Astrocyte (in vitro differentiated cells and primary cell): ENCODE data around the gene FOXL1. TPM values are rescaled to one million over a fixed set of nuclear protein-coding genes. Genes with fewer than 3 reads are reported as not detected.

Source experiments
- DNase-seq: peaks from one replicate; pipeline ENCODE4 v3.0.0-alpha.2; 2010; ENCODE audit warnings: low read depth
- FAIRE-seq: peaks from 2 replicates; lab custom pipeline; 2011; peaks lifted over from hg19 to GRCh38; lab: Jason Lieb, UNC
- H2AFZ ChIP-seq: 2 replicates; pipeline ENCODE4 v1.6.0; 2012; ENCODE audit warnings: low read depth, low read length, inconsistent platforms
- H3K27ac ChIP-seq: 2 replicates; pipeline ENCODE4 v1.5.1; 2011; ENCODE audit warnings: low read depth, low read length, inconsistent platforms
- H3K27me3 ChIP-seq: 2 replicates; pipeline ENCODE4 v1.6.0; 2011; ENCODE audit warnings: low read length, inconsistent platforms; ENCODE audit not compliant: insufficient read depth
- H3K36me3 ChIP-seq: 2 replicates; pipeline ENCODE4 v1.5.1; 2011; ENCODE audit warnings: low read length, inconsistent platforms; ENCODE audit not compliant: insufficient read depth
- H3K4me1 ChIP-seq: 2 replicates; pipeline ENCODE4 v1.5.1; 2011; ENCODE audit warnings: low read length, inconsistent platforms; ENCODE audit not compliant: insufficient read depth
- H3K4me2 ChIP-seq: 2 replicates; pipeline ENCODE4 v1.6.0; 2012; ENCODE audit warnings: low read length, inconsistent platforms
- H3K4me3 ChIP-seq: 2 replicates; pipeline ENCODE4 v1.5.1; 2011; ENCODE audit warnings: low read depth, mild to moderate bottlenecking, low read length, inconsistent platforms; ENCODE audit not compliant: insufficient read depth
- H3K79me2 ChIP-seq: 2 replicates; pipeline ENCODE4 v1.6.0; 2012; ENCODE audit warnings: mild to moderate bottlenecking, low read length, inconsistent platforms; ENCODE audit not compliant: insufficient read depth
- H3K9ac ChIP-seq: 2 replicates; pipeline ENCODE4 v1.6.0; 2012; ENCODE audit warnings: mild to moderate bottlenecking, low read length, inconsistent platforms
- H3K9me3 ChIP-seq: 2 replicates; pipeline ENCODE4 v1.5.1; 2012; ENCODE audit warnings: low read depth, mild to moderate bottlenecking, low read length, inconsistent platforms; ENCODE audit not compliant: insufficient read depth
- H4K20me1 ChIP-seq: 2 replicates; pipeline ENCODE4 v1.6.0; 2012; ENCODE audit warnings: low read length, inconsistent platforms; ENCODE audit not compliant: insufficient read depth
- H3K27ac Mint-ChIP-seq: one replicate; pipeline ENCODE4 v1.8.0; 2021; ENCODE audit warnings: mild to moderate bottlenecking, mixed read lengths; ENCODE audit not compliant: unreplicated experiment
- H3K27me3 Mint-ChIP-seq: one replicate; pipeline ENCODE4 v1.8.0; 2021; ENCODE audit warnings: low read depth, mixed read lengths; ENCODE audit not compliant: unreplicated experiment
- H3K36me3 Mint-ChIP-seq: one replicate; pipeline ENCODE4 v1.8.0; 2021; ENCODE audit warnings: low read depth, mixed read lengths; ENCODE audit not compliant: unreplicated experiment
- H3K4me1 Mint-ChIP-seq: one replicate; pipeline ENCODE4 v1.8.0; 2021; ENCODE audit warnings: low read depth, mixed read lengths; ENCODE audit not compliant: unreplicated experiment
- H3K4me3 Mint-ChIP-seq: one replicate; pipeline ENCODE4 v1.8.0; 2021; ENCODE audit warnings: mild to moderate bottlenecking, moderate library complexity, mixed read lengths; ENCODE audit not compliant: unreplicated experiment
- H3K9me3 Mint-ChIP-seq: one replicate; pipeline ENCODE4 v1.8.0; 2021; ENCODE audit warnings: mild to moderate bottlenecking, mixed read lengths; ENCODE audit not compliant: unreplicated experiment
- EZH2 ChIP-seq: IDR thresholded peaks from 2 replicates; pipeline ENCODE4 v1.6.1; 2012; ENCODE audit warnings: mild to moderate bottlenecking, low read length, inconsistent platforms; ENCODE audit not compliant: insufficient read depth
- total RNA-seq: library from RNA; stranded (reverse); gene quantifications from 2 replicates; pipeline ENCODE4 v1.2.1, GENCODE V29; 2021
- TF ChIP-seq, protein P1 (sequence below): IDR thresholded peaks from 2 replicates; pipeline ENCODE4 v1.5.1; 2011; ENCODE audit warnings: low read depth, mild to moderate bottlenecking, inconsistent platforms, low read length, moderate library complexity; ENCODE audit not compliant: insufficient read depth

Gene FOXL1
- total RNA-seq, 1 donor from 2014 or later, result 6.1 TPM

DNA sequence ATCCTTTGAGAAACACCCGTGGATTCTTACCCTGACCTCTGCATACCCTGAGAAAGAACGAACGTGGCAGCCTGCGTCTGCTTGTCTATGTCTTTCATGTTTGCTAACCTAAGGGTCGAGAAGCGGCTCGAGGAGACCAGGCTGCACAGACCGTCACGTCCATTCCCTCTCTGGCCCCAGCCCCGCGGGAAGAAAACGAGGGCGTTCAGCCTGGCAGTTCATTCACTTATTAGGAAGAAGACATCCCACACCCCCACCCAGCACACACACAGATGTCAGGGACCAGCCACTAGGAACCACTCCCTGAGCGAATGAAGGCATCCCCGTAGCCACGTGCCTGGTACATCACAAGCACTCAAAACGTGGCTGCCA is 22.7 kb upstream of the FOXL1 start:
- H3K36me3 ChIP-seq, result no peaks in the 10 kb centered on the region
- FAIRE-seq (no peak), DNase-seq (no peak)
- peak overlapping the region; percentile 97 for H2AFZ ChIP-seq
- H3K4me3 Mint-ChIP-seq, result peak overlapping the region; percentile 95
- no peaks in the 10 kb centered on the region for H3K27me3 ChIP-seq
- peak overlapping the region; percentile 98 for H3K9ac ChIP-seq
- no peak for TF ChIP-seq EZH2
- TF ChIP-seq, protein P1, sequence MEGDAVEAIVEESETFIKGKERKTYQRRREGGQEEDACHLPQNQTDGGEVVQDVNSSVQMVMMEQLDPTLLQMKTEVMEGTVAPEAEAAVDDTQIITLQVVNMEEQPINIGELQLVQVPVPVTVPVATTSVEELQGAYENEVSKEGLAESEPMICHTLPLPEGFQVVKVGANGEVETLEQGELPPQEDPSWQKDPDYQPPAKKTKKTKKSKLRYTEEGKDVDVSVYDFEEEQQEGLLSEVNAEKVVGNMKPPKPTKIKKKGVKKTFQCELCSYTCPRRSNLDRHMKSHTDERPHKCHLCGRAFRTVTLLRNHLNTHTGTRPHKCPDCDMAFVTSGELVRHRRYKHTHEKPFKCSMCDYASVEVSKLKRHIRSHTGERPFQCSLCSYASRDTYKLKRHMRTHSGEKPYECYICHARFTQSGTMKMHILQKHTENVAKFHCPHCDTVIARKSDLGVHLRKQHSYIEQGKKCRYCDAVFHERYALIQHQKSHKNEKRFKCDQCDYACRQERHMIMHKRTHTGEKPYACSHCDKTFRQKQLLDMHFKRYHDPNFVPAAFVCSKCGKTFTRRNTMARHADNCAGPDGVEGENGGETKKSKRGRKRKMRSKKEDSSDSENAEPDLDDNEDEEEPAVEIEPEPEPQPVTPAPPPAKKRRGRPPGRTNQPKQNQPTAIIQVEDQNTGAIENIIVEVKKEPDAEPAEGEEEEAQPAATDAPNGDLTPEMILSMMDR, result no peak
- peaks cover 12% of the 10 kb centered on the region for H3K4me1 ChIP-seq
- H3K4me3 ChIP-seq, result peak overlapping the region; percentile 93
- H3K9me3 Mint-ChIP-seq, result no peaks in the 10 kb centered on the region
- H3K27ac ChIP-seq, result peak overlapping the region; percentile 89
- H3K27me3 Mint-ChIP-seq, result peaks cover 11% of the 10 kb centered on the region
- no peaks in the 10 kb centered on the region for H4K20me1 ChIP-seq
- H3K4me2 ChIP-seq, result peak overlapping the region; percentile 91
- no peaks in the 10 kb centered on the region for H3K9me3 ChIP-seq
- no peaks in the 10 kb centered on the region for H3K4me1 Mint-ChIP-seq
- H3K79me2 ChIP-seq, result peaks cover 21% of the 10 kb centered on the region
- H3K27ac Mint-ChIP-seq, result peak overlapping the region; percentile 93
- no peaks in the 10 kb centered on the region for H3K36me3 Mint-ChIP-seq

DNA sequence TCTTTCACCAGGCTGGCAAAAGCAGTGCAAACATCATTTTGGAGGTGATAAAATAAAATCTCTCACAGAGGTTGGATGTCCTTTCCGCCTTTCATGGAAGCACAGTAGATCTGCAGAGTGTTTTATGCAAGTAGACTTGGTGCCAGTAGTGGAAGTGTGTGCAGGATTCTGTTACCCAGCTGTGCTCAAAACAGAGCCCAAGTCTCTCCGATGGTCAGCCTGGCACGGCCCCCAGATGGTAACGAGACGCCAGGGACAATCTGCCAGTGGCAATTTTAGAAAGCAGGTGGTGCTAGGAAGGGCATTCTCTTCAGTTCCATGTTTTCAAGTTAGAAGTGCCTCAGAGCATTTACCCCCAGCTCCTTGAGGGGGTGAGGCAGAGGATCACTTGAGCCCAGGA is 21.8 kb upstream of the FOXL1 start:
- no peaks in the 10 kb centered on the region for H3K9me3 ChIP-seq
- H3K27ac Mint-ChIP-seq, result no peak overlapping the region
- TF ChIP-seq, protein P1, result no peak
- no peak for TF ChIP-seq EZH2
- no peaks in the 10 kb centered on the region for H3K4me1 Mint-ChIP-seq
- H3K27ac ChIP-seq, result no peak overlapping the region
- peaks cover 12% of the 10 kb centered on the region for H3K4me1 ChIP-seq
- H3K4me2 ChIP-seq, result no peak overlapping the region
- DNase-seq (no peak), FAIRE-seq (no peak)
- no peaks in the 10 kb centered on the region for H3K36me3 Mint-ChIP-seq
- H3K4me3 Mint-ChIP-seq, result peak overlapping the region; percentile 41
- H2AFZ ChIP-seq, result no peak overlapping the region
- H3K27me3 Mint-ChIP-seq, result peaks cover 16% of the 10 kb centered on the region
- H3K4me3 ChIP-seq, result no peak overlapping the region
- H4K20me1 ChIP-seq, result no peaks in the 10 kb centered on the region
- no peaks in the 10 kb centered on the region for H3K27me3 ChIP-seq
- no peaks in the 10 kb centered on the region for H3K36me3 ChIP-seq
- H3K9ac ChIP-seq, result no peak overlapping the region
- no peaks in the 10 kb centered on the region for H3K9me3 Mint-ChIP-seq
- H3K79me2 ChIP-seq, result peaks cover 21% of the 10 kb centered on the region

DNA sequence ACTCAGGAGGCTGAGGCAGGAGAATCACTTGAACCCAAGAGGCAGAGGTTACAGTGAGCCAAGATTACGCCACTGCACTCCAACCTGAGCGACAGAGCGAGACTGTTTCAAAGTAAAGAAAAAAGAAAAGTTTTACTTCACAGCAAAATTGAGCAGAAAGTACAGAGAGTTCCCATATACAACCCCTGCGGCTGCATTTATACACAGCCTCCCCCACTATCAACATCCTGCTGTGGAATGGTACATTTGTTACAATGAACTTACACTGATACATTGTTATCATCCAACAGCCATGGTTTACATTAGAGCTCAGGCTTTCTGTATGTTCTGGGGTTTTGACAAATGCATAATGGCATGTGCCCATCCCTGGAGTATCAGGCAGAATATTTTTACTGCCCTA is 20.8 kb upstream of the FOXL1 start:
- H2AFZ ChIP-seq, result no peak overlapping the region
- no peak overlapping the region for H3K27ac ChIP-seq
- Mint-ChIP-seq H3K4me3 (no peak overlapping the region), H3K27ac (no peak overlapping the region), H3K9me3 (no peaks in the 10 kb centered on the region), H3K36me3 (no peaks in the 10 kb centered on the region), H3K27me3 (peaks cover 16% of the 10 kb centered on the region), H3K4me1 (no peaks in the 10 kb centered on the region)
- FAIRE-seq, result no peak
- no peak for DNase-seq
- H3K27me3 ChIP-seq, result no peaks in the 10 kb centered on the region
- H3K79me2 ChIP-seq, result peaks cover 19% of the 10 kb centered on the region
- H3K4me1 ChIP-seq, result peaks cover 12% of the 10 kb centered on the region
- TF ChIP-seq, protein P1, result no peak
- TF ChIP-seq EZH2, result no peak
- H3K9ac ChIP-seq, result no peak overlapping the region
- no peaks in the 10 kb centered on the region for H3K9me3 ChIP-seq
- H3K4me3 ChIP-seq, result no peak overlapping the region
- no peak overlapping the region for H3K4me2 ChIP-seq
- H3K36me3 ChIP-seq, result no peaks in the 10 kb centered on the region
- H4K20me1 ChIP-seq, result no peaks in the 10 kb centered on the region
